ENCODE measurements around the gene GALNT7.

GALNT7 gene

DNA sequence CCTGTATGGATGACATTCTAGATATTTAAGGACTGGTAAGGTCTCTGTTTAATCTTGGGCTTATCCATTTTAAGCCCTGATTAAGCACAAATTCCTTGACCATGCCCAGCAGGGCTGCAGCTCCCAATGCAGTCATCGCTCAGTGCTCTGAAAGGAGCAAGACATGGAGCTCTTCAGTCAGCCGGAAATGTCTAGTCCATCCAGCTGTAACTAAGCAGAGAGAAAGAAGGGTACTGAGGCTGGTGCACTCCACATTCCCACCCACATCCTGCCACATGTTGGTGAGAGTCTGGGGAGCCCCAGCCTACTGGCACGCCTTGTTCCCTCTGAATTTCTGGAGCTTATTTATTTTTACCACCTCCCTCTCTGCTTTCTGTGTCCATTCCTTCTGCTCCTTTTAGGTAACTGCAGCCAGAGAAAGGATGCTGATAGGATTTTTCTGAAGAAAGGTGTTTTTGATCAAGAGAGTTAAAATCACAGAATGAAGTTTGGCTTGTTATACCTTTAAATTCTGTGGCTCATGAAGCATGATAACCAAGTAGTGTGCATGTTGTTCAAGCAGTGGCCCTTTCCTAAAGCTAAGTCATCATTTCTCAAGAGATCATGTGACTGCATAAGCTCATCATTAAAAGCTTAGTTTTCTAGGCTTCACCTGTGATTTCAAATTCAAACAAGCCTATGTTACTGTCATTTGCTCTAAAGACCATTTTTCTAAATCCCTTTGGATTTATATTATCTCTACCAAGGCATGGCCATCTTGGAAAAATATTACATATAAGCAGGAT is 74.0 kb downstream of the GALNT7 start:
- TF ChIP-seq, protein P1, sequence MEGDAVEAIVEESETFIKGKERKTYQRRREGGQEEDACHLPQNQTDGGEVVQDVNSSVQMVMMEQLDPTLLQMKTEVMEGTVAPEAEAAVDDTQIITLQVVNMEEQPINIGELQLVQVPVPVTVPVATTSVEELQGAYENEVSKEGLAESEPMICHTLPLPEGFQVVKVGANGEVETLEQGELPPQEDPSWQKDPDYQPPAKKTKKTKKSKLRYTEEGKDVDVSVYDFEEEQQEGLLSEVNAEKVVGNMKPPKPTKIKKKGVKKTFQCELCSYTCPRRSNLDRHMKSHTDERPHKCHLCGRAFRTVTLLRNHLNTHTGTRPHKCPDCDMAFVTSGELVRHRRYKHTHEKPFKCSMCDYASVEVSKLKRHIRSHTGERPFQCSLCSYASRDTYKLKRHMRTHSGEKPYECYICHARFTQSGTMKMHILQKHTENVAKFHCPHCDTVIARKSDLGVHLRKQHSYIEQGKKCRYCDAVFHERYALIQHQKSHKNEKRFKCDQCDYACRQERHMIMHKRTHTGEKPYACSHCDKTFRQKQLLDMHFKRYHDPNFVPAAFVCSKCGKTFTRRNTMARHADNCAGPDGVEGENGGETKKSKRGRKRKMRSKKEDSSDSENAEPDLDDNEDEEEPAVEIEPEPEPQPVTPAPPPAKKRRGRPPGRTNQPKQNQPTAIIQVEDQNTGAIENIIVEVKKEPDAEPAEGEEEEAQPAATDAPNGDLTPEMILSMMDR (IDR thresholded peaks at IDR 0.05; ENCODE audit: low read depth, low read length): no peak
- no peak overlapping the region for H3K4me3 ChIP-seq (ENCODE audit: low read depth, low read length)

DNA sequence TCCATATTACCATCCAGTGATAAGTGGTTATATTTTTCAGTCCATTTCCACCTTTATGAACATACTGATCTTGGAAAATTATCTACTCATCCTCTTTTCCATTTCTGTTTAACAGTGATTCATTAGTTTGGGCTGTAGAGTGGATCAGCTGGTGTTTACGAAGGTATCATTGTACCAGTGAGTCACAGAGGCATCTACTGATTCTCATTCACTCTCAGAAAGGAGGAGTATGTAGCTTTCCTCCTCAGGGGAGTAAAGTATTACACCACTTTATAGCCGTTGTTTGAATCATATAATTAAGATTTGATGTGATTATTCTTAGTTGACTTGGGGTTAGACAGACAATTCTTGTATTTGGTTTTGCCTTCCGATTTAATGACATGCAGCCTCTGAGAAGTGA is 74.7 kb downstream of the GALNT7 start:
- TF ChIP-seq, protein P1 (IDR thresholded peaks at IDR 0.05; ENCODE audit: low read depth, low read length): no peak
- no peak overlapping the region for H3K4me3 ChIP-seq (ENCODE audit: low read depth, low read length)

DNA sequence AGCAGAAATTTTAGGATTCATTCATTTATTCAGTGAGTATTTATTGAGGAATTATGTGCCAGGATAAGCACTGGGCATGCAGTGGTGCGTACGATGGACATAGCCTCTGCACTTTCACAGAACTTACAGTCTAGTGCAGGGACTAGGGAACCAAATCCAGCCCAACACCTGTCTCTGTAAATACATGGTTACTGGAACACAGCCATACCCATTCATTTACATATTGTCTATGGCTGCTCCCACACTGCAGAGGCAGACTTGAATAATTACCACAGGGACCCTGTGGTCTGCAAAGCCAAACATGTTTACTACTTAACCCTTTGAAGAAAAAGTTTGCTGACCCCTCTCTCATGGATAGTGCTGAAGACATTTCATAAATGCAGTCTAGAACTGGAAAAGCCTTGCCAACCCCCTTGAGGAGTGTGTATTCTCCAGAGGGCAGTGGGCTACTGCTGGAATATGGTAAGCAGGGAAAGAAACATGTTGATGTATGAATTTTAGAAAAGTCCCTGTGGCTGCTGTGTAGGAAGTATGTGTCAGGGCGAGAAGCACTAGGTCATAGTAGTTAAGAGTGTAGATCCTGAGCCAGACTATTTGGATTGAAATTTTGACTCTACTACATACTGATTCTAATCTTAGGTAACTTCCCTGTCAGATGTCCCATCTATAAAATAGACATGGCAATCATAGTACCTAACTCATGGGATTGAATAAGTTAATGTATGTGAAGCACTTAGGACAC is 75.5 kb downstream of the GALNT7 start:
- no peak overlapping the region for H3K4me3 ChIP-seq (ENCODE audit: low read depth, low read length)
- TF ChIP-seq, protein P1 (IDR thresholded peaks at IDR 0.05; ENCODE audit: low read depth, low read length): no peak

DNA sequence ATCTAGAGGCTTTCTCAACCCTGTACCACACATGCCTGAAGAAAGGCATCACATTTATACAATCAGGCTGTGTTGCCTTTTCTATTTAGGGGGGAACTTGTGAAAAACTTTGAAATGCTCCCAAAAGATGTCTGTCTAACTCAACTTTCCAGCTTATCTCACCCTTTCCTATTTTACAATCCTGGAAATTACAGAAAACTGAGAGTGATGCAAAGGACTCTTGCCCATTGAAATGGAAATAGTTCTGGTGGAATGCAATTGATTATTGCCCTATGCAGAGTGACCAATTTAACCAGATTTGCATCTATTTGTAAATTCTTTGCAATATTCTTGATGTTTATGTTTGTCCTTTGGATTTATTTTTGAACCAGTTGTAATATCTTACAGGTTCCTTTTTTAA is 77.3 kb downstream of the GALNT7 start:
- H3K4me3 ChIP-seq (ENCODE audit: low read depth, low read length): no peak overlapping the region
- TF ChIP-seq, protein P1 (IDR thresholded peaks at IDR 0.05; ENCODE audit: low read depth, low read length): no peak

DNA sequence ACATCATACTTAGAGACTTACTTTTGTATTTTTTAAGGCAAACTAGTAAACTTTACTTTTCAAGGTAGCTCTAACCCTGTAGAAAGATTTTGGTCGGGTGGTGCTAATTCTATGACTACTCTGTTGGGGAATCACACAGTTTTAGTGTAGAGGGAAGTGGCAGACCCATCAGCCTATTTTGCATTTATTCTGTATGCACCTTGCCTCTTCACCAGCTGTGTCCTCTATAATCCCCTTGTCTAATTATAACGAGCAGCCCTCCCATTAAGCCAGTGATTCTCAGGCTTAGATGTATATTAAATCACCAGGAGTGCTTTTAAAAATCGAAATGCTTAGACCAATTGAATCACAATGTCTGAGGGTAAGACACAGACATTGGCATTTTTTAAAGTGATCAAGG is 78.1 kb downstream of the GALNT7 start:
- no peak overlapping the region for H3K4me3 ChIP-seq (ENCODE audit: low read depth, low read length)
- TF ChIP-seq, protein P1 (IDR thresholded peaks at IDR 0.05; ENCODE audit: low read depth, low read length): no peak

DNA sequence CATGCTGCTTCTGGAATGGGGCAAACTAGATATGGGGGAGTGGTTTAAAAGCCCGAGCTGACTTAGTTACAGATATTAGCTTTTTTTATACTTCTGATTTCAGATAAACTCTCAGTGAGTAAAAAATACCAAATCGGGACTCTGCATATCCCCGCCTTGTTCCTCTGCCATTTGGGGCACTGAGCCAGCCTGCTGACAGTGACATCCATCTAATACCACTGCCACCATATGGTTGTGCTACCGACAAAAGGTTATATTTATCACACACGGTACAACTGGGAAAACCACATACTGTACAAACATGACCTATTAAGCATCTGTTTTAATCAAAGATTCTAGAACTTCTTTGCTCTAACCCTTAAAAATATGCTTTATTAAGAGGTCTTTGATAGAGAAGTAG is 78.7 kb downstream of the GALNT7 start:
- H3K4me3 ChIP-seq (ENCODE audit: low read depth, low read length): no peak overlapping the region
- TF ChIP-seq, protein P1 (IDR thresholded peaks at IDR 0.05; ENCODE audit: low read depth, low read length): no peak

DNA sequence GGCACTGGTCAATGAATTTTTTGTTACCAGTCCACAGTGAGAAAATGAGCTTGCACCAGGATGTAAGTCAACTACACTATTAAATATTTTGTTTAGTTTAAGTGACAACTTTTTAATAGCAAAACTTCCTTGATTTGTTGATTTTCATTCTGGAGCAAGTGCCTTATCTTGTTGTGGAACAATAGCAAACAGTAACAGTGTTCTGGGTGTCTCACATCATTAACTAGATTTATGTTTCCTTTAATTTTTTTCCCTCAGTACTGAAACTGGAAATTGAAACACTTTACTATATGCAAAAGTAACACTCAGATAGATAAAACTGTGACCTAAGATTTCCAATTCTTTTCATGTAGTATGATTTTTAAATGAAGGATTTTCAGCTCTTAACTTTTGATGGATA is 80.1 kb downstream of the GALNT7 start:
- H3K4me3 ChIP-seq (ENCODE audit: low read depth, low read length): no peak overlapping the region
- TF ChIP-seq, protein P1 (IDR thresholded peaks at IDR 0.05; ENCODE audit: low read depth, low read length): no peak

All from WI38 (cell line).